C4-2B (cell line): ENCODE data around the gene DHRS3.

Experiments
- CTCF ChIP-seq: fragments of 450-650 bp; conservative IDR thresholded peaks from 2 replicates; pipeline ENCODE4 v1.5.1; 2017; ENCODE audit warnings: mild to moderate bottlenecking
- ZFX ChIP-seq: fragments of 450-650 bp; IDR thresholded peaks from 2 replicates; pipeline ENCODE4 v1.6.1; 2017

- no peak for TF ChIP-seq CTCF
- no peak for TF ChIP-seq ZFX
Observed at GRCh38 chr1:12549460-12550349, 68.3 kb downstream of the DHRS3 start.
